Neutrophil (primary cell): ENCODE data around the gene PZP.

ENCODE experiments used
- H3K27ac ChIP-seq: fragments of 200-600 bp; sonication (generic); 2 replicates; pipeline ENCODE4 v1.5.1; 2016; ENCODE audit warnings: mild to moderate bottlenecking, moderate library complexity
- H3K27me3 ChIP-seq: fragments of 200-600 bp; sonication (generic); 2 replicates; pipeline ENCODE4 v1.6.0; 2016; ENCODE audit warnings: mild to moderate bottlenecking
- H3K36me3 ChIP-seq: fragments of 200-600 bp; sonication (generic); 2 replicates; pipeline ENCODE4 v1.5.1; 2017
- H3K4me1 ChIP-seq, 2 experiments: fragments of 200-600 bp in 1 of 2; sonication (generic) in 1 of 2; 1 replicate in 1 of 2; 2 replicates in 1 of 2; pipeline versions ENCODE4 v1.5.1 to v1.6.1; 2013 to 2016; ENCODE audit warnings: low read depth in 1 of 2, low read length in 1 of 2, mild to moderate bottlenecking in 1 of 2, moderate library complexity in 1 of 2; ENCODE audit not compliant: control insufficient read depth in 1 of 2, insufficient read depth in 1 of 2
- H3K4me3 ChIP-seq, 2 experiments: fragments of 200-600 bp in 1 of 2; sonication (generic) in 1 of 2; 1 replicate in 1 of 2; 2 replicates in 1 of 2; pipeline ENCODE4 v1.5.1; 2013 to 2016; ENCODE audit warnings: low read depth in 1 of 2, low read length in 1 of 2, mild to moderate bottlenecking in 1 of 2, moderate library complexity in 1 of 2
- H3K9me3 ChIP-seq: fragments of 200-600 bp; sonication (generic); 2 replicates; pipeline ENCODE4 v1.5.1; 2016
- TF ChIP-seq, protein P1 (sequence below): fragments of 200-600 bp; sonication (generic); IDR thresholded peaks from 2 replicates; pipeline ENCODE4 v1.5.1; 2016; ENCODE audit warnings: antibody characterized with exemption

Gene PZP

DNA sequence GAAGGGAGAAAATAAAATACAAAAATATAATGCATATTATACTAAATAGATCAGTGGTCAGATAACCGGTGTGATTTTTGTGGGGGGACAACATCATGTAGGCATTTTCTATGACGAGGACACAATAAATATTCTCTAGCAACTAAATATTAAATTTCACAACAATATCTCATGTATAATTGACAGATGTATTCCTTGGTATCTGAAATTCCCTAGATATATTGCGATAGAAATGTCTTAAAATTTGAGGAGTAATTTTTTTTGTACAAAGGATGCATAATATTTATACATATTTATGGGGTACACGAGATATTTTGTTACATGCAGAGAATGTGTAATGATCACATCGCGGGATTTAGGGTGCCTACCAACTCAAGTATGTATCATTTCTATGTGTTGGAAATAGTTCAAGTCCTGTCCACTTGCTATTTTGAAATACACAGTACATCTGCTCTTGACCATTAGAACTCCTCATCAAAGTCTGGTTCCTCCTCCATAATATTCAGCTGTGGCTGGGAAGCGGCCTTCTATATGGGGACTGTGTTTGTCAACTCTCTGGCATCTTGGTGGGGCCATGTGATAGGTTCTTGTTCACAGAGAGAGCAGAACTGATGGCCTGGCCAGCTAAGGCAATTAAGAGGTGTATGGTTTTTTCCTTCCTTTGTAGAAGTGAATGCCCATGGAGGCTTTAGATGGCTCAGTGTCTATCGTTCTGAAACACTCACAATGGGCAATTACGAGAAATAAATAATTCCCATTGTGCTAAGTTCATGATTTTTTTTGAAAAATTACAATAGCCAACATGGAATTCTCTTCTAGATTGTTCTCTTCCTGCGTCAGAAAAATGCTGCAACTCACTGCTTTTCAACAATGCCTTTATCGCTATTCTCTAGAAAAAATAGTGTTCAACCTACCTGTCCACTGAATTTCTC is 101.3 kb downstream of the PZP start:
- TF ChIP-seq, protein P1, sequence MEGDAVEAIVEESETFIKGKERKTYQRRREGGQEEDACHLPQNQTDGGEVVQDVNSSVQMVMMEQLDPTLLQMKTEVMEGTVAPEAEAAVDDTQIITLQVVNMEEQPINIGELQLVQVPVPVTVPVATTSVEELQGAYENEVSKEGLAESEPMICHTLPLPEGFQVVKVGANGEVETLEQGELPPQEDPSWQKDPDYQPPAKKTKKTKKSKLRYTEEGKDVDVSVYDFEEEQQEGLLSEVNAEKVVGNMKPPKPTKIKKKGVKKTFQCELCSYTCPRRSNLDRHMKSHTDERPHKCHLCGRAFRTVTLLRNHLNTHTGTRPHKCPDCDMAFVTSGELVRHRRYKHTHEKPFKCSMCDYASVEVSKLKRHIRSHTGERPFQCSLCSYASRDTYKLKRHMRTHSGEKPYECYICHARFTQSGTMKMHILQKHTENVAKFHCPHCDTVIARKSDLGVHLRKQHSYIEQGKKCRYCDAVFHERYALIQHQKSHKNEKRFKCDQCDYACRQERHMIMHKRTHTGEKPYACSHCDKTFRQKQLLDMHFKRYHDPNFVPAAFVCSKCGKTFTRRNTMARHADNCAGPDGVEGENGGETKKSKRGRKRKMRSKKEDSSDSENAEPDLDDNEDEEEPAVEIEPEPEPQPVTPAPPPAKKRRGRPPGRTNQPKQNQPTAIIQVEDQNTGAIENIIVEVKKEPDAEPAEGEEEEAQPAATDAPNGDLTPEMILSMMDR = no peak
- no peak overlapping the region for H3K27ac ChIP-seq
- H3K9me3 ChIP-seq = no peaks in the 10 kb centered on the region
- no peaks in the 10 kb centered on the region for H3K36me3 ChIP-seq
- H3K27me3 ChIP-seq = no peaks in the 10 kb centered on the region
- H3K4me1 ChIP-seq = no peaks in the 10 kb centered on the region
- no peak overlapping the region for H3K4me3 ChIP-seq

DNA sequence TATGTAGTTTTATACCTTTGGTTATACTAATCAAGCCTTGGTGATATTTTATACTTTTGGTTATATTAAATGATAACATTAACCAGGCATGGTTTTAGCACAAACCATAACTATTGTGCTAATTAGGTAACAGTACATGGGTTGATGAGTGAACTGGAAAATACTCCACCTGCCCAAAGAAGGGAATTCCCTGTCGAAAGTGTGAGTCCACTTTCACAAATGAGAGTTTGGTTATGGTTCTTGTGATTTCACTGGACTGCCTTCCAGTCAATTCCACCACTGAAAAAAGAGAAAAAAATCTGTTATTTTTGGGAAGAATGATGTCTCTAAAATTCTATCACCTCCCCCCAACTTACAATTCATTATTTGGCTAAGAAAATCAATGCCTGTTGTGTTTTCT is 102.1 kb downstream of the PZP start:
- Histone ChIP-seq H3K4me3 (no peak overlapping the region), H3K27me3 (no peaks in the 10 kb centered on the region), H3K4me1 (no peaks in the 10 kb centered on the region), H3K27ac (no peak overlapping the region), H3K36me3 (no peaks in the 10 kb centered on the region), H3K9me3 (no peaks in the 10 kb centered on the region)
- TF ChIP-seq, protein P1 = no peak

DNA sequence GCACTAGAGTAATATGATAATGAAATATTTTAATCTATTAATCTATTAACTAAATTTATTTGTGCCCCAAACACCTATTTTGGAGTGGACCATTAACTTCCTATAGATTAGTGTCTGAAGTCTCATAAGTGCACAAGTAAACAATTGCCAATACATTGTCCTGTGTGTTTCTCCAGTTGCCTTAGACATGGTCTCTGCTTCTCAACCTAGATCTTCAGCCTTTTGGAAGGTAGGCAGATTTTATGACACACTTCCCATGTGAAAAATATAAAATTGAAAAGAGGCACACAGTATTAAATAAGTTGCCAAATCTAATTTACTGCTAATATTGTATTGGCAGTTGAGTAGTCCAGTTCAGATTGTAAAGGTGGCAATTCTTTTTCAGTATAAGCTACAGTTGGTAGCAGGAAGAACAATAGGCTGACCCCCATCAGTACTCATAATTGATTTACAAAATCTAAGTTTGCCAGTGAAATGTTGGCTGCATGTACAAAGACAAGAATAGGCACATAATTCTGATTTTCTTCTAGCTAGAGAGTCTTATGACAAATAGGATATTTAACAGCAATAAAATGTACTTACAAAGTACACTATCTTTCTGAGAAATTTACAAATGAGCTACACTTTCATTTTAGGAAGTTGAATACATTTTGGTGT is 103.3 kb downstream of the PZP start:
- no peak overlapping the region for H3K4me3 ChIP-seq
- H3K9me3 ChIP-seq = no peaks in the 10 kb centered on the region
- no peaks in the 10 kb centered on the region for H3K36me3 ChIP-seq
- TF ChIP-seq, protein P1 = no peak
- H3K4me1 ChIP-seq = no peaks in the 10 kb centered on the region
- H3K27me3 ChIP-seq = no peaks in the 10 kb centered on the region
- no peak overlapping the region for H3K27ac ChIP-seq

DNA sequence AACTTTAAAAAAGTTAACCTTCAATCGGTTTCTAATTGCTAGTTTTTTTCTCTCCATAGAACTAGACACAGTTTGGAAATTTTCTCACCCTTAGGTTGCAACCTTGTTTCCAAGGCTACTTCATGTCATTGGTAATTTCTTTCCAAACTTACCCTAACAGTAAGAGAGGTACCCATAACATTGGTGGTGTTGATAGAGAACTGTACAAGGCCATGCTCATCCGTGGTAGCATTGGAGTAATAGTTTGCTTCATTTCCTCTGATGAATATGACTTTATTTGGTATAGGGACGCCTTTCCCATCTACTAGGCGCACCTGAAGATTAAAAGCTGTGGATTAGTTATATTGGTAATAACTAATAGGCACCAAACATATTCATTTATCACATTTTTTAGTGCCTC is 104.1 kb downstream of the PZP start:
- Histone ChIP-seq H3K36me3 (no peaks in the 10 kb centered on the region), H3K4me1 (no peaks in the 10 kb centered on the region), H3K9me3 (no peaks in the 10 kb centered on the region), H3K27me3 (no peaks in the 10 kb centered on the region), H3K4me3 (no peak overlapping the region), H3K27ac (no peak overlapping the region)
- TF ChIP-seq, protein P1 = no peak

DNA sequence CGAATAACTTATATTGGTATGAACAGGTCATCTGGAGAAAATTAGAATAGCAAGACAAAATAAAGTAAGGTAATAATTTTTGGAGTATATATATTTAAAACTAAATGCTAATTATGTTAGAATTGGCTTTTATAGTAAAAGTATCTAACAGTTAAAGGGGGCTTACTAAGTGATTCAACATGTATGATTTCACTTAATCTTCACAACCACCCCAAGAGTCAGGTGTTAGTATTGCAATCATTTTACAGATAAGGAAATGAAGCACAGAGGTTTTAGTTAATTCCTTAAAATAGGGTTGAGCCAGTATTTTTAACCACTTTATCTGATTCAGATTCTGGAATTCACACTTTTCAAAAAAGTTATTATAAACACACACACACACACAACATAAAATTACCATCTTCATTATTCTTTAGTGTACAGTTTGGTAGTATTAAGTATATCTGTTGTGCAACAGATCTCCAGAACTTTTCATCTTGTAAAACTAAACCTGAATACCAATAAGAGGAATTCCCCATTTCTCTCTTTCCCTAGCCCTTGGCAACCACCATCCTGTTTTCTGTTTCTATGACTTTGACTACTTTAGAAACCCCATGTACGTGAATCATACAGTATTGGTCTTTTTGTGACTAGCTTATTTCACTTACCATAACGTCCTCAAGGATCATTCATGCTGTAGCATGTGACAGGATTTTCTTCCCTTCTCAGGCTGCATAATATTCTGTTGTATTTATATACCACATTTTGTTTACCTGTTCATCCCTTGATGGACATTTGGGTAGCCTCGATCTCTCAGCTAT is 104.9 kb downstream of the PZP start:
- no peaks in the 10 kb centered on the region for H3K9me3 ChIP-seq
- H3K4me3 ChIP-seq = no peak overlapping the region
- TF ChIP-seq, protein P1 = no peak
- H3K4me1 ChIP-seq = no peaks in the 10 kb centered on the region
- no peaks in the 10 kb centered on the region for H3K36me3 ChIP-seq
- no peaks in the 10 kb centered on the region for H3K27me3 ChIP-seq
- no peak overlapping the region for H3K27ac ChIP-seq
